GM12872 (cell line): ENCODE measurements around the gene TLNRD1.
A peak's percentile ranks its signal among the peaks of the same experiment; 100 is the strongest.

Experiments used
- CTCF ChIP-seq: IDR thresholded peaks from 3 replicates; pipeline ENCODE4 v1.5.1; 2011; ENCODE audit warnings: low read depth, mild to moderate bottlenecking, low read length, moderate library complexity; ENCODE audit not compliant: insufficient read depth

Gene TLNRD1

DNA sequence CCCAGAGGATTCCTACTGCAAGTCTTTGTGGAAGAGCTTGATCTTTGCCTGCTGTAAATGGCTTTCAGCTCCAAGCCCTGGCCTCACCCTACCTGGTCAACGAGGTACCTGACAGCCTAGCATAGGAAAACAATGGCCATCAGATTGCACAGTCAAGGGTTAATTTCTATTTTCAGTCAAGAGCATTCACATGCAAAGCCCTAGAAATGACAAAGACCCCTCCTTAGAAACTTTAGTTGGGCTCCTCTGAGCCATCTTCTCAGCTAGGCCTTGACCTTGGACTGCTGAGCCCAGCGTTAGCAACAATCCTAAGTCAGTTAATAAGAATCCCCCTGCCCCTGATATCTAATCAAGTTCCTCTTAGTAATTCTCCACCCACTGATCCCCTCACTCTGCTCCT, 29.6 kb upstream of the TLNRD1 start:
- no peak for TF ChIP-seq CTCF

DNA sequence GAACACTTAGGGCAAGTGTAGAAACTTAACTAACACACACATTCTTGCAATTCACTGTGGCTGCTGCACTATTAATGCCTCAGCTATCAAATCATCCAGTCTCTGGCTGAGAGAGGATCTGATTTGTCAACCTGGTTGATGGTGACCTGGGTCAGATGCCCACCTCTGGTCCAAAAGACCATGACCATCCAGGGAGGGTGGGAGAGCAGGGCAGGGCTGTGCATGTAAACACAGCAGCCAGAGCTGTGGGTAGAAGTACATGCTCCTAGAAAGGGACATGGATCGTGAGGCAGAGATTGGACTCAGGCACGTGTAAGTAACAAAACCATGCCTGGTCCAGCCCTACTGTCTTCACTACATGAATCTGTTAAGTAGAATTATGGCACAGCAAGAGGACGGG, 28.4 kb upstream of the TLNRD1 start:
- TF ChIP-seq CTCF: no peak

DNA sequence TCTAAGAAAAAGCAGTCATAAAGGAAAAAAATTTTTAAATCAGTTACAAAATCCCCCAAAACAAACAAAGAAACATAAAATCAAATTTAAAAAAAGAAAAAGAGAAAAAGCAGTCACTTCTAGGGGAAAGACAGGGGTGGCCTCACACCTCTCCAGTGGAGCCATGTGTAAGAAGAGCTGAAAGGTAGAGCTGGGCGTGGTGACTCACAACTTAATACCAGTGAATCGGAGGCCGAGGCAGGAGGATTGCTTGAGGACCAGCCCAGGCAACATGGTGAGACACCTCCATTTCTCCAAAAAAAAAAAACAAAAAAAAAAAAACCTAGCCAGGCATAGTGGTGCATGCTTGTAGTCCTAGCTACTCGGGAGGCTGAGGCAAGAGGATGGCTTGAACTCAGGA, 25.8 kb upstream of the TLNRD1 start:
- TF ChIP-seq CTCF: no peak

DNA sequence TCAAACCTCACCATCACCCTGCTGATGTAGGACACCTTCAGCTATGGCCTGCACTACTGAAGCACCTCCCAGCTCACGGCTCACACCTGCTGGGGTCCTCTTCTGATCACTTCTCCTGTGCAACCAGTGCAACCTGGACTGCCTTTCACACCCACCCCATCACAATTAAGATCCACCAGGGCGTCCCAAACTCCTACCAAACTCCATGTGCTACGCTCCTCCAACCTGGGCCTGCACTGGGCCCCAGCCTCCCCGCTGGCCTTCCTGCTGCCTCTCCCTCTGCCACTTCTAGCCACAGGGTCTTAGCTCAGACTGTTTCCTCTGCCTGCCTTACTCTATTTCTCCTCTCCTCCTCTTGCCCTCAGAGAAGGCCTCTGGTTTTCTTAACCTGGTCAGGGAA, 23.9 kb upstream of the TLNRD1 start:
- TF ChIP-seq CTCF: no peak

- TF ChIP-seq CTCF: peak; percentile 37; the same call in 2 of the 3 replicates
These were observed 23.1 kb upstream of the TLNRD1 start for GRCh38 chr15:80977627-80978036.

DNA sequence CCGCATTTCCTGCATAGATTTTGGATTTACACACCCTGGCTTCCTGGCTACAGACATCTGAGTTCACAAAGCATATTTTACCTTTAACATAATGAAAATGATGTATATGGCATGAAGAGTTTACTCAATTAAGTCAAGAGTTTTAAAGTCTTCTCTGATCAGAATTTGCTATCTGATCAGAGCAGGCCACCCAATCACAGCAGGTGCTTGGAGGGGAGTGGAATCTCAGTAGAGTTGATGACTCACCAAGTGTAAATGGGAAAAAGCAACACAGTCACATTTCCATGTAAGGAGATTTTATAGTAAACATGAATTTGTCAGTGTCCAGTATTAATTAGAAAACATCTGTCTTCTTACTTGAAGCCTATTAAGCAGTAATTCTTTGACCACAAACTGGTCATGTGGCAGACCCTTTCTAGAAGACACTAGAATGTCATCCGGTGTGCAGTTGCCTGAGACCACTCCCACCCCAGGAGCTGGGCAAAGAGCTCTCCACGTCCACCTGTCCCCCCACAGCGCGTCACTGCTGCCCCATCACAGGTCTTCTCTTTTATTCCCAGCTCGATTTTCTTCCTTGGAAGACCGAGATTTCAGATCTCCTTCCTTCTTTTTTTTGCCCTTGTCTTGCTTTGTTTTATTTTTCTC, 21.9 kb upstream of the TLNRD1 start:
- TF ChIP-seq CTCF: no peak

- TF ChIP-seq CTCF: no peak
These were observed 21.1 kb upstream of the TLNRD1 start for GRCh38 chr15:80979538-80980200.
